ENCODE measurements around the gene ARHGEF4.

ARHGEF4 gene

DNA sequence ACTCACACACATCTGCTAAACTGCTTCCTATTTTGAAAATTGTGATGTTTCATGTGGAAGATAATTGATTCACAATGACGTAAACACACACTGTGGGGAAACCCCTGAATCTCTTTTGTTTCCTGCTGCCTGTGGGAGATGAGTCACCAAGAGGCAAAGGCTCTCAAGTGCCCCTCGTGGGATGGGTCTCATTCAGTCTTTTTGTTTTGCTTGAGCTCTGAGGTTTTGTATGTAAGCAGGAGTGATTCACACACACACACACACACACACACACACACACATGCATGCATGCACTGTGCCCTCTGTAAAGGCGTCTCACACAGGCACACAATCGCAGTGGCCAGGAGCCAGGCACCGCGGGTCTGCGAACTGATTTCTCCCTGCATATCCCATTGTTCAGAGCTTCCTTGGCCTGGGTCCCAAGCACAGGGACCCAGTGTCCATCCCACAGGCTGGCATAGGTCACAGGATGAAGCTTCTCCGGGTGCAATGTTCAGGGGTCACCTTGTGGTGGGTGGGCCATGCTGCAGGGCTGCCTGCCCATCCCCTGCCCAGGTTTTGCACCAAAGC lies 12.1 kb upstream of the ARHGEF4 start:
- Histone ChIP-seq H3K9me2 (replicated peaks; ENCODE audit: insufficient read depth, low read length) (no peaks in the 10 kb centered on the region), H3K4me1 (ENCODE audit: low read length) (no peaks in the 10 kb centered on the region), H3K9ac (ENCODE audit: low read length) (no peak overlapping the region), H2AFZ (ENCODE audit: low read length) (no peak overlapping the region), H3K4me2 (ENCODE audit: low read depth, low read length) (no peak overlapping the region), H3F3A (ENCODE audit: insufficient read depth, low read length) (no peaks in the 10 kb centered on the region), H3K9me3 (replicated peaks; ENCODE audit: insufficient read depth, low read length) (no peaks in the 10 kb centered on the region), H3K36me3 (replicated peaks; ENCODE audit: insufficient read depth, low read length) (no peaks in the 10 kb centered on the region), H3K27me3 (replicated peaks; ENCODE audit: insufficient read depth, low read length) (no peaks in the 10 kb centered on the region), H3K4me3 (ENCODE audit: low read length) (no peak overlapping the region), H3K27ac (ENCODE audit: low read length) (no peak overlapping the region), H3K79me2 (ENCODE audit: low read length) (no peaks in the 10 kb centered on the region), H4K20me1 (ENCODE audit: insufficient read depth, low read length) (no peaks in the 10 kb centered on the region)
- TF ChIP-seq EZH2 (optimal IDR thresholded peaks at IDR 0.05; ENCODE audit: low read depth, low read length) (no peak), EZH2phosphoT487 (IDR thresholded peaks at IDR 0.05; ENCODE audit: low read length) (no peak)
- TF ChIP-seq, protein P1, sequence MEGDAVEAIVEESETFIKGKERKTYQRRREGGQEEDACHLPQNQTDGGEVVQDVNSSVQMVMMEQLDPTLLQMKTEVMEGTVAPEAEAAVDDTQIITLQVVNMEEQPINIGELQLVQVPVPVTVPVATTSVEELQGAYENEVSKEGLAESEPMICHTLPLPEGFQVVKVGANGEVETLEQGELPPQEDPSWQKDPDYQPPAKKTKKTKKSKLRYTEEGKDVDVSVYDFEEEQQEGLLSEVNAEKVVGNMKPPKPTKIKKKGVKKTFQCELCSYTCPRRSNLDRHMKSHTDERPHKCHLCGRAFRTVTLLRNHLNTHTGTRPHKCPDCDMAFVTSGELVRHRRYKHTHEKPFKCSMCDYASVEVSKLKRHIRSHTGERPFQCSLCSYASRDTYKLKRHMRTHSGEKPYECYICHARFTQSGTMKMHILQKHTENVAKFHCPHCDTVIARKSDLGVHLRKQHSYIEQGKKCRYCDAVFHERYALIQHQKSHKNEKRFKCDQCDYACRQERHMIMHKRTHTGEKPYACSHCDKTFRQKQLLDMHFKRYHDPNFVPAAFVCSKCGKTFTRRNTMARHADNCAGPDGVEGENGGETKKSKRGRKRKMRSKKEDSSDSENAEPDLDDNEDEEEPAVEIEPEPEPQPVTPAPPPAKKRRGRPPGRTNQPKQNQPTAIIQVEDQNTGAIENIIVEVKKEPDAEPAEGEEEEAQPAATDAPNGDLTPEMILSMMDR (IDR thresholded peaks at IDR 0.05; ENCODE audit: low read length) = no peak
- DNase-seq = peak; percentile 47

- Histone ChIP-seq H4K20me1 (ENCODE audit: insufficient read depth, low read length) (no peaks in the 10 kb centered on the region), H3K9me3 (replicated peaks; ENCODE audit: insufficient read depth, low read length) (no peaks in the 10 kb centered on the region), H3K4me2 (ENCODE audit: low read depth, low read length) (no peak overlapping the region), H3K79me2 (ENCODE audit: low read length) (no peaks in the 10 kb centered on the region), H3K27ac (ENCODE audit: low read length) (no peak overlapping the region), H3K4me3 (ENCODE audit: low read length) (no peak overlapping the region), H3K36me3 (replicated peaks; ENCODE audit: insufficient read depth, low read length) (no peaks in the 10 kb centered on the region), H3F3A (ENCODE audit: insufficient read depth, low read length) (no peaks in the 10 kb centered on the region), H3K9me2 (replicated peaks; ENCODE audit: insufficient read depth, low read length) (no peaks in the 10 kb centered on the region), H3K4me1 (ENCODE audit: low read length) (no peaks in the 10 kb centered on the region), H3K9ac (ENCODE audit: low read length) (no peak overlapping the region), H3K27me3 (replicated peaks; ENCODE audit: insufficient read depth, low read length) (no peaks in the 10 kb centered on the region), H2AFZ (ENCODE audit: low read length) (no peak overlapping the region)
- DNase-seq = no peak
- TF ChIP-seq, protein P1 (IDR thresholded peaks at IDR 0.05; ENCODE audit: low read length) = no peak
- TF ChIP-seq EZH2phosphoT487 (IDR thresholded peaks at IDR 0.05; ENCODE audit: low read length) (no peak), EZH2 (optimal IDR thresholded peaks at IDR 0.05; ENCODE audit: low read depth, low read length) (no peak)
These were observed 11.3 kb upstream of the ARHGEF4 start for GRCh38 chr2:130825231-130825965.

- TF ChIP-seq, protein P1 (IDR thresholded peaks at IDR 0.05; ENCODE audit: low read length) = no peak
- TF ChIP-seq EZH2phosphoT487 (IDR thresholded peaks at IDR 0.05; ENCODE audit: low read length) = no peak
- TF ChIP-seq EZH2 (optimal IDR thresholded peaks at IDR 0.05; ENCODE audit: low read depth, low read length) = no peak
- no peaks in the 10 kb centered on the region for H3K36me3 ChIP-seq (replicated peaks; ENCODE audit: insufficient read depth, low read length)
- H3K27ac ChIP-seq (ENCODE audit: low read length) = no peak overlapping the region
- H3K9me2 ChIP-seq (replicated peaks; ENCODE audit: insufficient read depth, low read length) = no peaks in the 10 kb centered on the region
- no peaks in the 10 kb centered on the region for H4K20me1 ChIP-seq (ENCODE audit: insufficient read depth, low read length)
- H3K79me2 ChIP-seq (ENCODE audit: low read length) = no peaks in the 10 kb centered on the region
- H3F3A ChIP-seq (ENCODE audit: insufficient read depth, low read length) = no peaks in the 10 kb centered on the region
- H3K9me3 ChIP-seq (replicated peaks; ENCODE audit: insufficient read depth, low read length) = no peaks in the 10 kb centered on the region
- no peaks in the 10 kb centered on the region for H3K27me3 ChIP-seq (replicated peaks; ENCODE audit: insufficient read depth, low read length)
- no peak overlapping the region for H3K9ac ChIP-seq (ENCODE audit: low read length)
- H2AFZ ChIP-seq (ENCODE audit: low read length) = no peak overlapping the region
- H3K4me2 ChIP-seq (ENCODE audit: low read depth, low read length) = no peak overlapping the region
- no peaks in the 10 kb centered on the region for H3K4me1 ChIP-seq (ENCODE audit: low read length)
- DNase-seq = no peak
- no peak overlapping the region for H3K4me3 ChIP-seq (ENCODE audit: low read length)
These were observed 10.8 kb upstream of the ARHGEF4 start for GRCh38 chr2:130825966-130826253.
